ENCODE measurements around the gene VPS9D1.
A peak's percentile ranks its signal among the peaks of the same experiment; 100 is the strongest.
"Not testable (repeated sequence)": the region's sequence is repeated elsewhere in the genome, so short reads cannot be mapped to it uniquely, and the experiment has no call there.

The VPS9D1 gene

DNA sequence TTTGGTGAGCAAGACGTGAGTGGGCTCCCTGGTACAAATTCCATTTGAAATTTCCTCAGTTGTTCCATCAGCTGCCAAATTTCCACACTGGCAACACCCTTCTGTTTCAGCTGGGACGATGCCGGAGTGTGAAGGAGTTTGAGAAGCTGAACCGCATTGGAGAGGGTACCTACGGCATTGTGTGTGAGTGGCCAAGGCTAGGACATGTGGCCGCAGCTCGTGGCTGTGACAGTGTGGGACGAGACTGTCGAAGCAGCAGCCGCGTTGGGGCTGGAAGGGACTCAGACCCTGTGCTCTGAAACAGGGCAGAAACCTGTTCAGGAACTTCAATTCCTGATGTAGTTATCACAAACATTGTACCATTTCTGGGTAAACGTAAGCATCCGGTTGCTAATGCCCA lies 31.6 kb downstream of the VPS9D1 start:
- Histone ChIP-seq H3K9me3 (ENCODE audit: insufficient read depth, low read depth, low read length) (peaks cover 11% of the 10 kb centered on the region), H3K27ac (ENCODE audit: low read length) (no peak overlapping the region), H3K36me3 (ENCODE audit: insufficient read depth, low read depth, low read length) (peaks cover 54% of the 10 kb centered on the region), H3K4me1 (ENCODE audit: insufficient read depth, low read length) (0 out of 2 replicates have a peak, but pooled peaks cover 6% of the 10 kb centered on the region), H3K9ac (ENCODE audit: low read depth, low read length) (no peak overlapping the region), H3K4me3 (ENCODE audit: low read length) (no peak overlapping the region), H3K27me3 (ENCODE audit: insufficient read depth, low read length) (no peaks in the 10 kb centered on the region)

GRCh38 chr16:89688395-89688794 lies 32.3 kb downstream of the VPS9D1 start:
- Histone ChIP-seq H3K4me1 (ENCODE audit: insufficient read depth, low read length) (0 out of 2 replicates have a peak, but pooled peaks cover 6% of the 10 kb centered on the region), H3K4me3 (ENCODE audit: low read length) (no peak overlapping the region), H3K9me3 (ENCODE audit: insufficient read depth, low read depth, low read length) (peaks cover 13% of the 10 kb centered on the region), H3K27me3 (ENCODE audit: insufficient read depth, low read length) (no peaks in the 10 kb centered on the region), H3K36me3 (ENCODE audit: insufficient read depth, low read depth, low read length) (peaks cover 47% of the 10 kb centered on the region), H3K9ac (ENCODE audit: low read depth, low read length) (no peak overlapping the region), H3K27ac (ENCODE audit: low read length) (no peak overlapping the region)

GRCh38 chr16:89687092-89687940 lies 33.4 kb downstream of the VPS9D1 start:
- peaks cover 43% of the 10 kb centered on the region for H3K36me3 ChIP-seq (ENCODE audit: insufficient read depth, low read depth, low read length)
- peak overlapping the region; percentile 93 for H3K4me3 ChIP-seq (ENCODE audit: low read length)
- H3K27ac ChIP-seq (ENCODE audit: low read length), result peak overlapping the region; percentile 89

GRCh38 chr16:89686520-89687091 lies 34.1 kb downstream of the VPS9D1 start, which contains the start of gene CDK10:
TSS of gene CDK10 (plus strand) at chr16:89686689. CDS start at chr16:89686711, 22 bp downstream.
- Histone ChIP-seq H3K27me3 (ENCODE audit: insufficient read depth, low read length) (no peaks in the 10 kb centered on the region), H3K9ac (ENCODE audit: low read depth, low read length) (peak within 1 kb of the TSS; percentile 91), H3K4me3 (ENCODE audit: low read length) (peak within 1 kb of the TSS; percentile 93), H3K27ac (ENCODE audit: low read length) (peak within 1 kb of the TSS; percentile 89), H3K9me3 (ENCODE audit: insufficient read depth, low read depth, low read length) (peaks cover 15% of the 10 kb centered on the region), H3K4me1 (ENCODE audit: insufficient read depth, low read length) (0 out of 2 replicates have a peak, but pooled peaks cover 6% of the 10 kb centered on the region), H3K36me3 (ENCODE audit: insufficient read depth, low read depth, low read length) (peaks cover 39% of the 10 kb centered on the region)

More at GRCh38 chr16:89687092-89687940, 33.4 kb downstream of the VPS9D1 start:
- H3K4me1 ChIP-seq (ENCODE audit: insufficient read depth, low read length), result 0 out of 2 replicates have a peak, but pooled peaks cover 6% of the 10 kb centered on the region
- peaks cover 15% of the 10 kb centered on the region for H3K9me3 ChIP-seq (ENCODE audit: insufficient read depth, low read depth, low read length)
- H3K9ac ChIP-seq (ENCODE audit: low read depth, low read length), result peak overlapping the region; percentile 91
- no peaks in the 10 kb centered on the region for H3K27me3 ChIP-seq (ENCODE audit: insufficient read depth, low read length)

GRCh38 chr16:89685916-89686315 lies 34.8 kb downstream of the VPS9D1 start:
- H3K9me3 ChIP-seq (ENCODE audit: insufficient read depth, low read depth, low read length), result peaks cover 20% of the 10 kb centered on the region
- H3K36me3 ChIP-seq (ENCODE audit: insufficient read depth, low read depth, low read length), result peaks cover 34% of the 10 kb centered on the region
- peak overlapping the region; percentile 93; the same call in 1 of the 2 replicates for H3K4me3 ChIP-seq (ENCODE audit: low read length)
- no peaks in the 10 kb centered on the region for H3K27me3 ChIP-seq (ENCODE audit: insufficient read depth, low read length)
- H3K9ac ChIP-seq (ENCODE audit: low read depth, low read length), result no peak overlapping the region
- H3K27ac ChIP-seq (ENCODE audit: low read length), result no peak overlapping the region
- 0 out of 2 replicates have a peak, but pooled peaks cover 6% of the 10 kb centered on the region for H3K4me1 ChIP-seq (ENCODE audit: insufficient read depth, low read length)

- H3K9me3 ChIP-seq (ENCODE audit: insufficient read depth, low read depth, low read length), result peaks cover 34% of the 10 kb centered on the region
- no peak overlapping the region for H3K27ac ChIP-seq (ENCODE audit: low read length)
- H3K9ac ChIP-seq (ENCODE audit: low read depth, low read length), result no peak overlapping the region
- H3K4me1 ChIP-seq (ENCODE audit: insufficient read depth, low read length), result no peaks in the 10 kb centered on the region
- H3K27me3 ChIP-seq (ENCODE audit: insufficient read depth, low read length), result no peaks in the 10 kb centered on the region
- no peak overlapping the region for H3K4me3 ChIP-seq (ENCODE audit: low read length)
- H3K36me3 ChIP-seq (ENCODE audit: insufficient read depth, low read depth, low read length), result 0 out of 2 replicates have a peak, but pooled peaks cover 8% of the 10 kb centered on the region
Observed at GRCh38 chr16:89678258-89678657, 42.4 kb downstream of the VPS9D1 start.

GRCh38 chr16:89672177-89672941 lies 48.3 kb downstream of the VPS9D1 start:
- Histone ChIP-seq H3K36me3 (ENCODE audit: insufficient read depth, low read depth, low read length) (no peaks in the 10 kb centered on the region), H3K27ac (ENCODE audit: low read length) (no peak overlapping the region)

GRCh38 chr16:89671565-89671964 lies 49.1 kb downstream of the VPS9D1 start:
- not testable (repeated sequence) for H3K27ac ChIP-seq (ENCODE audit: low read length); H3K27me3 ChIP-seq (ENCODE audit: insufficient read depth, low read length); H3K36me3 ChIP-seq (ENCODE audit: insufficient read depth, low read depth, low read length); H3K4me1 ChIP-seq (ENCODE audit: insufficient read depth, low read length); H3K9ac ChIP-seq (ENCODE audit: low read depth, low read length); H3K4me3 ChIP-seq (ENCODE audit: low read length); H3K9me3 ChIP-seq (ENCODE audit: insufficient read depth, low read depth, low read length)

More at GRCh38 chr16:89672177-89672941, 48.3 kb downstream of the VPS9D1 start:
- no peaks in the 10 kb centered on the region for H3K27me3 ChIP-seq (ENCODE audit: insufficient read depth, low read length)
- no peak overlapping the region for H3K9ac ChIP-seq (ENCODE audit: low read depth, low read length)
- no peak overlapping the region for H3K4me3 ChIP-seq (ENCODE audit: low read length)
- no peaks in the 10 kb centered on the region for H3K4me1 ChIP-seq (ENCODE audit: insufficient read depth, low read length)
- peaks cover 10% of the 10 kb centered on the region; the same call in 1 of the 2 replicates for H3K9me3 ChIP-seq (ENCODE audit: insufficient read depth, low read depth, low read length)

DNA sequence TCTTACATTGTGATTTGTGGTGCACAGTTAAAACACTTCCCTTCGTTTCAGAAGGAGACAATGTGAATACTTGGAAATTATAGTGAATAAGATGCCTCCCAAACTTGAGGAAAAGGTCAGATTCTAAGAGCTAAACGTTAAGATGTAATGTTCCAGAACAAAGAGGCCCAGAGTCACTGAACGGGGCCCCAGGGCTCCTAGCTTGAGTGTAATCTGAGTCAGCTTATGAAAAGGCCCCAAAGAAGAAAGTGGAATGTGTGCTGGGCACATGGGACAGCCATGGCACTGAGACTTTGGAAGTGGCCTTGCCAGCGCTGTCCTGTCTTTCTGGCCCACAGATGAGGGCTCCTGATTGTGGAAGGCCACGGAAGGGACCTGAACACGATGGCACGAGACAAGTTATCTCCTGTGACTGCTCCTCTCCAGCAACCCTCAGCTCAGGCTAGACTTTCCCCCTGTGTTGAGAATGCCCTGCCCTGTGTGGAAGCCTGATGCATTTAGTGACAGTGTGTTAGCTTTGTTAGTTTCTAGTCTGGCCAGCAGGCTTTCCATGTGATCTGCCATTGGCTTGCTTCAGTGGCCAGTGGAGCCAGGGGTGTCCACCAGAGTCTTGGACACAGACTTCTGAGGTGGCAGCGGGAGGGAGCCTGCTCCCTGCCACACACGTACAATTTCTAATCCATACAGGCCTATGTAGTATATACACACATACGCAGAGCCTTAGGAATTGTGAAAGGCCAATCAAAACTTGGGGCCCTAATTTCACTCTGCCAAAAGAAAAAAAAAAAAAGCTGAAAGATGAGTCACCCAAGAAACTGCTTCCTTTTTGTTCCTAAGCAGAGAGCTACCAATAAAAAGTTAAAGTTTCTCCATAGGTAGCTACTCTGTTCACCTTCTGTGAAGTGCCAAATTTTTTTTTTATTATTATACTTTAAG lies 49.9 kb downstream of the VPS9D1 start:
- H3K4me3 ChIP-seq (ENCODE audit: low read length), result no peak overlapping the region
- no peak overlapping the region for H3K27ac ChIP-seq (ENCODE audit: low read length)
- peaks cover 8% of the 10 kb centered on the region; the same call in 1 of the 2 replicates for H3K9me3 ChIP-seq (ENCODE audit: insufficient read depth, low read depth, low read length)
- H3K36me3 ChIP-seq (ENCODE audit: insufficient read depth, low read depth, low read length), result no peaks in the 10 kb centered on the region
- no peak overlapping the region for H3K9ac ChIP-seq (ENCODE audit: low read depth, low read length)
- no peaks in the 10 kb centered on the region for H3K4me1 ChIP-seq (ENCODE audit: insufficient read depth, low read length)
- no peaks in the 10 kb centered on the region for H3K27me3 ChIP-seq (ENCODE audit: insufficient read depth, low read length)

DNA sequence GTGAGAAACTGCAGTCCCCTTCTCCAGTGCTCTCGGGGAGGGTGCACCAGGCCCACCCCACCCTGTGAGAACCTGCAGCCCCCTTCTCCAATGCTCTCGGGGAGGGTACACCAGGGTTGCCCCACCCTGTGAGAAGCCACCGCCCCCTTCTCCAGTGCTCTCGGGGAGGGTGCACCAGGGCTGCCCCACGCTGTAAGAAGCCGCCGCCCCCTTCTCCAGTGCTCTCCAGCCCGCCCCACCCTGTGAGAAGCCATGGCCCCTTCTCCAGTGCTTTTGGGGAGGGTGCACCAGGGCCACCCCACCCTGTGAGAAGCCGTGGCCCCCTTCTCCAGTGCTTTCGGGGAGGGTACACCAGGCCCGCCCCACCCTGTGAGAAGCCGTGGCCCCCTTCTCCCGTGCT lies 50.9 kb downstream of the VPS9D1 start:
- Histone ChIP-seq H3K4me1 (ENCODE audit: insufficient read depth, low read length) (no peaks in the 10 kb centered on the region), H3K27ac (ENCODE audit: low read length) (no peak overlapping the region), H3K9me3 (ENCODE audit: insufficient read depth, low read depth, low read length) (peaks cover 13% of the 10 kb centered on the region; the same call in 1 of the 2 replicates), H3K27me3 (ENCODE audit: insufficient read depth, low read length) (no peaks in the 10 kb centered on the region), H3K4me3 (ENCODE audit: low read length) (no peak overlapping the region), H3K36me3 (ENCODE audit: insufficient read depth, low read depth, low read length) (no peaks in the 10 kb centered on the region), H3K9ac (ENCODE audit: low read depth, low read length) (no peak overlapping the region)
